Adipocyte (in vitro differentiated cells): ENCODE measurements around the gene CD300A.
"Not testable (repeated sequence)": the region's sequence is repeated elsewhere in the genome, so short reads cannot be mapped to it uniquely, and the experiment has no call there.

Experiments
- DNase-seq: peaks from one replicate; pipeline ENCODE4 v3.0.0-alpha.2; 2015; ENCODE audit warnings: low read depth
- H3K27me3 ChIP-seq: replicated peaks from 2 replicates; pipeline ENCODE4 v1.7.0; 2013; ENCODE audit warnings: mild to moderate bottlenecking, low read length, moderate library complexity; ENCODE audit not compliant: control insufficient read depth, insufficient read depth
- H3K36me3 ChIP-seq: 2 replicates; pipeline ENCODE4 v1.7.0; 2013; ENCODE audit warnings: low read length, mild to moderate bottlenecking, moderate library complexity; ENCODE audit not compliant: control insufficient read depth, insufficient read depth, severe bottlenecking
- H3K4me1 ChIP-seq: 2 replicates; pipeline ENCODE4 v1.7.0; 2013; ENCODE audit warnings: mild to moderate bottlenecking, low read length, moderate library complexity; ENCODE audit not compliant: control insufficient read depth, insufficient read depth
- H3K4me3 ChIP-seq: 2 replicates; pipeline ENCODE4 v1.7.0; 2013; ENCODE audit warnings: mild to moderate bottlenecking, low read length, moderate library complexity
- H3K9ac ChIP-seq: 2 replicates; pipeline ENCODE4 v1.7.0; 2013; ENCODE audit warnings: mild to moderate bottlenecking, low read length, moderate library complexity
- H3K9me3 ChIP-seq: 2 replicates; pipeline ENCODE4 v1.7.0; 2013; ENCODE audit warnings: mild to moderate bottlenecking, low read length, moderate library complexity; ENCODE audit not compliant: control insufficient read depth

The CD300A gene

DNA sequence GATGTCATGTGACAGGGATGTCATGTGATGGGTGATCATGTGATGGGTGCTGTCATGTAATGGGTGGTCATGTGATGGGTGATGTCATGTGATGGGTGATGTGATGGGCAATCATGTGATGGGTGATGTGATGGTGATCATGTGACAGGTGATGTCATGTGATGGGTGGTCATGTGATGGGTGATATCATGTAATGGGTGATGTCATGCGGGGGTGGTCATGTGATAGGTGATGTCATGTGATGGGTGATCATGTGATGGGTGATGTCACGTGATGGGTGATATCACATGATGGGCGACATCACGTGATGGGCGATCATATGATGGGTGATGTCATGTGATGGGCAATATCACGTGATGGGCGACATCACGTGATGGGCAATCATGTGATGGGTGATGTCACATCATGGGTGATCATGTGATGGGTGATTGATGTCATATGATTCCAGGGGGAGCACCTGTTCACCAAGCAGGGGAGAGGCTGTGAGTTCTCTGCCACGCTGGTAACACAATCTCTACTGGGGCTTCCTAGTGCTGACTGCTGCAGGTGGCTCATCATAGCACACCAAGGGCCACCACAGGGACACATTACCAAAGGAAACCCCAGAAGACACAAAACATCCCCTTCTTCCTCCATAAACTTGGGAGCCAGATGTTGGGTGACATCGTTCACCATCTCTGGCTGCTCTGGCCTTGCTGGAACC lies 48.3 kb downstream of the CD300A start:
- H3K27me3 ChIP-seq, result peaks cover 3% of the 10 kb centered on the region
- H3K4me3 ChIP-seq, result no peak overlapping the region
- H3K9me3 ChIP-seq, result no peaks in the 10 kb centered on the region
- H3K9ac ChIP-seq, result no peak overlapping the region
- H3K36me3 ChIP-seq, result no peaks in the 10 kb centered on the region
- DNase-seq, result peak; percentile 27
- H3K4me1 ChIP-seq, result peaks cover 7% of the 10 kb centered on the region

- Histone ChIP-seq H3K4me1 (peaks cover 12% of the 10 kb centered on the region), H3K27me3 (peaks cover 3% of the 10 kb centered on the region), H3K9ac (no peak overlapping the region), H3K9me3 (no peaks in the 10 kb centered on the region), H3K4me3 (no peak overlapping the region), H3K36me3 (no peaks in the 10 kb centered on the region)
- DNase-seq, result no peak
Measured at GRCh38 chr17:74515941-74516340, 49.5 kb downstream of the CD300A start.

DNA sequence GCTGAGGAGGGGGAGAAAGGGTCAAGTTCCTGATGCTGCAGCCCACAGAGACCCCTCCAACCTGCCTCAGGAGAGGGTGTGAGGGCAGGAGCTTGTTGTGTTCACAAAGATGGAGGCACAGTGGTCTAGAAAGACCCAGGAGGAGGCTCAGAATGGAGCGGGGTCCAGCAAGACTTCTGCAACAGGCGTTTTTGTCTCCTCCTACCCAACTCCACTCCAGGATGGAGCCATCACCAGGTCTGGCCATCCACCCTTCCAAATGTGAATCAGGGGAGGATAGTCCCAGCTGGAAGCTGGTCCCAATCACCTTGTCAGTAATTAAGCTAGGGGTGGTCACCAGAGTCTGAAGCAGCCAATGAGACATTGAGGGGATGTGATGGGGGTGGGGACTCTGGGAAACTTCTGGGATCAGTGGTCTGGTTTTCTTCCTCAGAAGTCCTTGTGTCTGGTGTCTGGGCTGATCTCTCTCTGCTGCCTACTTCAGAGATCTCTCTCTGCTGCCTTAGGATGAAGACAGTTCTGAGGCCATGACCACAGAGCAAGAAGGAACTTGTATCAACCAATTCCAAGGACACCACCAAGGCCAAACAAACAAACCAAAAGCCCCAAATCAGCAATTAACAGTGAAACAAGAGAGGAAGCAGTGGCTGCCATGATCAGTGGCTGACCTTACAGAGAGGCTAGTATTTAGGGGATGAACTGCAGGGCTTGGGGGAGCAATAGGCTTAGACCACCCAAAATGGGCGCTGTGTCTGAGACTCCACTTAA lies 50.3 kb downstream of the CD300A start:
- no peaks in the 10 kb centered on the region for H3K9me3 ChIP-seq
- peaks cover 3% of the 10 kb centered on the region for H3K27me3 ChIP-seq
- H3K4me3 ChIP-seq, result no peak overlapping the region
- DNase-seq, result no peak
- no peak overlapping the region for H3K9ac ChIP-seq
- H3K36me3 ChIP-seq, result no peaks in the 10 kb centered on the region
- peaks cover 15% of the 10 kb centered on the region for H3K4me1 ChIP-seq

GRCh38 chr17:74518413-74518981 lies 52.1 kb downstream of the CD300A start:
- not testable (repeated sequence) for H3K36me3 ChIP-seq, H3K9ac ChIP-seq, H3K4me1 ChIP-seq, DNase-seq, H3K27me3 ChIP-seq, H3K4me3 ChIP-seq
- peaks cover 11% of the 10 kb centered on the region for H3K9me3 ChIP-seq

DNA sequence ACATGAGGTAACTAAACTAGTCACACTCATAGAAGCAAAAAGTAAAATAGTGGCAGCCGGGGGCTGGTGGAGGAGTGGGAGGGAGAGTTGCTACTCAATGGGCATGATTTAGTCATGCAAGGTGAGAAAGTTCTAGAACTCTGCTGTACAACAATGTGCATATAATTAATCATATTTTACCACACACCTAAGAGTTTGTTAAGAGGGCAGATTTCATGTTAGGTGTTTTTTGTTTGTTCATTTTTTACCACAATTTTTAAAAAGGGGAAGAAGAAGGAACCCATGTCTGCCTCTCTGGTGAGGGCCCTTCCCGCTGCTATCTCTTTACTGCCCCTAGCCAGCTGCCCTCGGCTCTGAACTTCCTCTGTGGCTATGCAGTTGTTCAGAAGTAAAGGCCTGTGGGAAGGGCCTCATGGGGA lies 53.6 kb downstream of the CD300A start:
- no peak overlapping the region for H3K9ac ChIP-seq

GRCh38 chr17:74520790-74521480 lies 54.5 kb downstream of the CD300A start:
- H3K4me3 ChIP-seq, result no peak overlapping the region
- peaks cover 14% of the 10 kb centered on the region for H3K27me3 ChIP-seq
- no peak overlapping the region for H3K9ac ChIP-seq
- H3K4me1 ChIP-seq, result peaks cover 8% of the 10 kb centered on the region
- DNase-seq, result no peak
- H3K36me3 ChIP-seq, result no peaks in the 10 kb centered on the region
- H3K9me3 ChIP-seq, result peaks cover 15% of the 10 kb centered on the region

More for the DNA sequence above, 53.6 kb downstream of the CD300A start:
- Histone ChIP-seq H3K36me3 (no peaks in the 10 kb centered on the region), H3K9me3 (peaks cover 15% of the 10 kb centered on the region), H3K4me1 (peaks cover 8% of the 10 kb centered on the region), H3K27me3 (peaks cover 8% of the 10 kb centered on the region), H3K4me3 (no peak overlapping the region)
- DNase-seq, result no peak

DNA sequence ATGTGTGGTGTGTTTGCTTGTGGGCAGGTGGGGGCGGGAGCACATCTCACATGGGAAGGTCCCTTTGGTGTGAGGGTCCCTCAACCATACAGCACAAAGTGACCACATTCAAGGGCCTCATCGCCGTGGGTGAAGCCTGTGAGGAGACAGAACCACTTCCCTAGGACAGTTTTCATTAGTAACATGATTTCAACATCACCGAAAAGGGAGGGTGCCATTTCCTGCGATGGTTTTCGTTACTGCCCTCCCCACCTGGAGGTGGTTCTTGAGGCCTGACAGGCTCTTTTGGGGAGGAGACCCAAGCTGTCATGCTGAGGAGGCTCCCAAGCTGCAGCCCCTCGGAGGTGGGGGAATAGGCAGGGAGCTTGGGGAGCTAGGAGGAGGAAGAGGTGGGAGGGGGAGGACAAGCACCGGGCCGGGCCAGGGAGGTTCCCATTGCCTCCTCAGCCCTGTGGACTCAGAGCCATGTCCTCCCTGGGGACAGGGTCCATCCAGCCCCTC lies 55.3 kb downstream of the CD300A start:
- Histone ChIP-seq H3K36me3 (no peaks in the 10 kb centered on the region), H3K4me3 (no peak overlapping the region), H3K9ac (no peak overlapping the region), H3K4me1 (peaks cover 8% of the 10 kb centered on the region), H3K9me3 (peaks cover 15% of the 10 kb centered on the region), H3K27me3 (peaks cover 13% of the 10 kb centered on the region)
- no peak for DNase-seq

DNA sequence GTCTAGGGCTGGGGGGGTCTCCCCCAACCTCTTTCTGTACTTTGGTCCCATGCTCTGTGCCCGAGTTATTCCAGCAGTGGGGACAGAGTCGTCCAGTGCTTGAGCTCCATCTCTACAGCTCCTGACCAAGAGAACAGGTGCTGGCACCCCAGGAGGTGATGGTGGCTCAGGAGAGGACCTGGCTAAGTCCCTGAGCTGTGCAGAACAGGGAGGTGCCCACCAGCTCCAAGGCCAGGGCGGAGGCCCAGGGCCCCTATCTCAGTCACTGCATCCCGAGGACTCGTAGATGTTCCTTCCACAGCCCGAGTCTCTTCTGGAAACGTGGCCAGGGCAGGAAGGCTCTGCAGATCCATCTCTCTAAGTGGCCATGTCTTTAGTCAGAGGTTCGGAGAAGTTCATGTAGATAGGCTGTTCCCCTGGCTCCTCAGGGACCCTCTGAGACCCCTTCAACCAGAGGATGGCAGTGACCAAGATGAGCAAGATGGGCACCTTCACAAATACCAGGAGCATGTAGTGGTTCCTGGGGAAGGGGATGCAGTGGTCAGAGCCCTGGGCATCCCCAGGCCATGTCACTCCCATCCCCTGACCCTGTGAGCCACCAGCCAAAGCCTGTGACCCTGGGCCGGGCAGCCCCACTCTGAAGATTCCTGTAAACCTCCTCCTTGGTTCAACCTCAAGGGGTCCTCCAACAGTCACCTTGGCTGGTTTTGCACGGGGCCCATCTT lies 56.1 kb downstream of the CD300A start:
- Histone ChIP-seq H3K36me3 (no peaks in the 10 kb centered on the region), H3K9me3 (peaks cover 22% of the 10 kb centered on the region), H3K4me1 (peaks cover 8% of the 10 kb centered on the region), H3K9ac (no peak overlapping the region), H3K27me3 (peaks cover 21% of the 10 kb centered on the region), H3K4me3 (no peak overlapping the region)
- DNase-seq, result no peak

DNA sequence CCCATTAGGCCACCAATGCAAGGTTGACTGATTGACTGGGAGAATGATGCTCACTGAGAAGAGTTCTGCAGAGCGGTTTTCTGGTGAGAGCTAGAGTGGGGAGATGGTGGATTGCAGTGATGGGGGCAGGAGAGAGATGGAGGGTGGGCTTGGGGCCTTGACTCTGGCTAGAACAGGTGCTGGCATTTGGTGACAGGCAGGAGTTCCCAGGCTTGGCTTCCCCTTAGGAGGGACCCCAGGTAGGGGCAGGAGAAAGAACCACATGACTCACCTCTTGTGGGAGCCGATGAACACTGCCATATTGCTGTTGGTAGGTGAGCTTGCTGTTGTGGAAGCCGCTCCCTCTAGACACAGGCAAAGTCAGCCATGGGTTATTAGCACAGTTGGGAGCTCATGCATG lies 56.9 kb downstream of the CD300A start:
- Histone ChIP-seq H3K4me3 (no peak overlapping the region), H3K9me3 (peaks cover 22% of the 10 kb centered on the region), H3K9ac (no peak overlapping the region), H3K36me3 (no peaks in the 10 kb centered on the region), H3K4me1 (peaks cover 8% of the 10 kb centered on the region), H3K27me3 (peaks cover 21% of the 10 kb centered on the region)
- no peak for DNase-seq

DNA sequence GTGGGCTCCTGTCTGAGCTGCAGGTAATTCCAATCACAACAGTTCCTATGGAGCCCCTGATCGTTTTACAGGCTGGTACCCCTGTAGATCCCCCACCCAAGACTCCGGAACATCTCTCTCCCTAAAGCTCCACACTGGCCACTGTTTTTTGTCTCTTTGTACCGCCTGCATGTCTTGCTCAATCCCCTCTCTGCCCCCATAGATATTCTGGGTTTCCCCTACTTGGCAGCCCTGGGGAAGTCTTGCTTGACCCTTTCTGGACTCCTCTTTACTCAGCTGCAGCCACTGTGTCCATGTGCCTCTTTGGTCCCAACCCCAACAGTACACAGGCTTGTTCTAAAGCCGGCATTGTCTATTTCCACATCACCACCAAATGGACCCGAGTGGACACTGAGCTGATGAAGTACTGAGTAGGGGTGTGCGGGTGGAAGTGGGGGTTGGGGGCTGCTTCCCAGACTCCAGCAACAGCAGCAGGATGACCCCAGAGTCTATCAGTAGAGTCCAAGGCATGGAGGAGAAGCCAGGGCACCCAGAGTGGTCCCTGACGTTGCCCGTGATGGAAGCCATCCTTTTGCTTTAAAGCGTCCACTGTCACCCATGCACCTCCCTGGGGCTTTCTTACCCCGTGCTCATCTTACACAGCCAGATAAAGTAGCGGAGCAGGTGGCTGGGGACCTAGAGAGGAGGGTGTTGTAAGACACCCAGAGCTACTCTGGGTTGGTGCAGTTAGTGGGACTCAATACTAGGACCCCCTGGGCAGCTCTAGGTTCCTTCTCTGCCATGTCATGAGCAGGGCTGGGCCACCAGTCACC lies 58.4 kb downstream of the CD300A start:
- peaks cover 22% of the 10 kb centered on the region for H3K27me3 ChIP-seq
- H3K9me3 ChIP-seq, result peaks cover 22% of the 10 kb centered on the region
- peaks cover 8% of the 10 kb centered on the region for H3K4me1 ChIP-seq

More for the DNA sequence above, 58.4 kb downstream of the CD300A start:
- no peak overlapping the region for H3K9ac ChIP-seq
- H3K36me3 ChIP-seq, result no peaks in the 10 kb centered on the region
- DNase-seq, result no peak
- no peak overlapping the region for H3K4me3 ChIP-seq
